ENCODE data around the gene DIS3L2.

Gene DIS3L2

GRCh38 chr2:232210306-232210705 lies 248.8 kb downstream of the DIS3L2 start:
- Histone ChIP-seq H3K4me3 (no peak overlapping the region), H3K4me2 (no peak overlapping the region), H3K27me3 (no peaks in the 10 kb centered on the region), H3K36me3 (peaks cover 29% of the 10 kb centered on the region), H3K9ac (no peak overlapping the region), H3K4me1 (peaks cover 17% of the 10 kb centered on the region), H3K27ac (no peak overlapping the region), H4K20me1 (no peaks in the 10 kb centered on the region), H3K9me3 (no peaks in the 10 kb centered on the region)
- no peak for TF ChIP-seq Cebpa-rat (IDR thresholded peaks at IDR 0.05)

GRCh38 chr2:232211743-232212686 lies 250.5 kb downstream of the DIS3L2 start:
- Histone ChIP-seq H3K4me1 (peaks cover 17% of the 10 kb centered on the region), H3K9me3 (no peaks in the 10 kb centered on the region), H3K36me3 (peaks cover 31% of the 10 kb centered on the region), H3K9ac (0 out of 2 replicates have a peak overlapping the region, but pooled peaks have one; percentile 40), H4K20me1 (no peaks in the 10 kb centered on the region), H3K27me3 (no peaks in the 10 kb centered on the region), H3K4me2 (peak overlapping the region; percentile 83), H3K27ac (0 out of 2 replicates have a peak overlapping the region, but pooled peaks have one; percentile 39), H3K4me3 (no peak overlapping the region)
- no peak for TF ChIP-seq Cebpa-rat (IDR thresholded peaks at IDR 0.05)

- no peaks in the 10 kb centered on the region for H3K27me3 ChIP-seq
- H3K4me3 ChIP-seq, result no peak overlapping the region
- peaks cover 41% of the 10 kb centered on the region for H3K36me3 ChIP-seq
- TF ChIP-seq Cebpa-rat (IDR thresholded peaks at IDR 0.05), result no peak
- H4K20me1 ChIP-seq, result no peaks in the 10 kb centered on the region
- no peak overlapping the region for H3K27ac ChIP-seq
- no peak overlapping the region for H3K4me2 ChIP-seq
- no peaks in the 10 kb centered on the region for H3K9me3 ChIP-seq
- no peak overlapping the region for H3K9ac ChIP-seq
- peaks cover 17% of the 10 kb centered on the region for H3K4me1 ChIP-seq
These were observed 251.7 kb downstream of the DIS3L2 start for GRCh38 chr2:232213176-232213575.

- Histone ChIP-seq H3K27me3 (no peaks in the 10 kb centered on the region), H3K36me3 (peaks cover 41% of the 10 kb centered on the region), H3K4me3 (no peak overlapping the region), H3K4me2 (no peak overlapping the region), H3K27ac (no peak overlapping the region), H4K20me1 (no peaks in the 10 kb centered on the region), H3K9ac (no peak overlapping the region), H3K4me1 (peaks cover 22% of the 10 kb centered on the region), H3K9me3 (no peaks in the 10 kb centered on the region)
- no peak for TF ChIP-seq Cebpa-rat (IDR thresholded peaks at IDR 0.05)
These were observed 252.5 kb downstream of the DIS3L2 start for GRCh38 chr2:232214053-232214452.

- Histone ChIP-seq H3K4me2 (no peak overlapping the region), H3K27ac (no peak overlapping the region), H3K4me3 (no peak overlapping the region), H3K27me3 (no peaks in the 10 kb centered on the region), H3K9me3 (no peaks in the 10 kb centered on the region), H3K4me1 (peaks cover 32% of the 10 kb centered on the region), H4K20me1 (no peaks in the 10 kb centered on the region), H3K36me3 (peaks cover 24% of the 10 kb centered on the region), H3K9ac (no peak overlapping the region)
- no peak for TF ChIP-seq Cebpa-rat (IDR thresholded peaks at IDR 0.05)
These were observed 254.5 kb downstream of the DIS3L2 start for GRCh38 chr2:232216028-232216427.

- no peak overlapping the region for H3K4me3 ChIP-seq
- no peaks in the 10 kb centered on the region for H3K27me3 ChIP-seq
- peaks cover 15% of the 10 kb centered on the region for H3K4me1 ChIP-seq
- no peak for TF ChIP-seq Cebpa-rat (IDR thresholded peaks at IDR 0.05)
- H3K27ac ChIP-seq, result peak overlapping the region; percentile 57
- peak overlapping the region; percentile 70 for H3K4me2 ChIP-seq
- H3K9me3 ChIP-seq, result no peaks in the 10 kb centered on the region
- H3K36me3 ChIP-seq, result peaks cover 38% of the 10 kb centered on the region
- H4K20me1 ChIP-seq, result no peaks in the 10 kb centered on the region
- H3K9ac ChIP-seq, result no peak overlapping the region
These were observed 257.4 kb downstream of the DIS3L2 start for GRCh38 chr2:232218778-232219495.

- Histone ChIP-seq H3K4me3 (no peak overlapping the region), H3K36me3 (peaks cover 37% of the 10 kb centered on the region), H3K4me2 (peak overlapping the region; percentile 70), H3K9ac (no peak overlapping the region), H3K27ac (peak overlapping the region; percentile 57), H4K20me1 (no peaks in the 10 kb centered on the region), H3K27me3 (no peaks in the 10 kb centered on the region), H3K4me1 (peaks cover 15% of the 10 kb centered on the region), H3K9me3 (no peaks in the 10 kb centered on the region)
- TF ChIP-seq Cebpa-rat (IDR thresholded peaks at IDR 0.05), result no peak
These were observed 258.0 kb downstream of the DIS3L2 start for GRCh38 chr2:232219496-232219870.

GRCh38 chr2:232219932-232220331 lies 258.4 kb downstream of the DIS3L2 start:
- no peak for TF ChIP-seq Cebpa-rat (IDR thresholded peaks at IDR 0.05)
- Histone ChIP-seq H3K4me3 (no peak overlapping the region), H3K4me1 (peaks cover 15% of the 10 kb centered on the region), H3K36me3 (peaks cover 38% of the 10 kb centered on the region), H3K27me3 (no peaks in the 10 kb centered on the region), H3K27ac (0 out of 2 replicates have a peak overlapping the region, but pooled peaks have one; percentile 57), H4K20me1 (no peaks in the 10 kb centered on the region), H3K9ac (no peak overlapping the region), H3K4me2 (peak overlapping the region; percentile 70), H3K9me3 (no peaks in the 10 kb centered on the region)

GRCh38 chr2:232225429-232225828 lies 263.9 kb downstream of the DIS3L2 start:
- TF ChIP-seq Cebpa-rat (IDR thresholded peaks at IDR 0.05), result no peak
- H3K9me3 ChIP-seq, result no peaks in the 10 kb centered on the region
- H3K4me1 ChIP-seq, result no peaks in the 10 kb centered on the region
- no peak overlapping the region for H3K27ac ChIP-seq
- H3K4me2 ChIP-seq, result no peak overlapping the region
- no peak overlapping the region for H3K9ac ChIP-seq
- H4K20me1 ChIP-seq, result no peaks in the 10 kb centered on the region
- H3K4me3 ChIP-seq, result no peak overlapping the region
- no peaks in the 10 kb centered on the region for H3K27me3 ChIP-seq
- H3K36me3 ChIP-seq, result peaks cover 26% of the 10 kb centered on the region

- no peak overlapping the region for H3K4me3 ChIP-seq
- H3K9me3 ChIP-seq, result no peaks in the 10 kb centered on the region
- peaks cover 26% of the 10 kb centered on the region for H3K36me3 ChIP-seq
- no peaks in the 10 kb centered on the region for H3K4me1 ChIP-seq
- no peak overlapping the region for H3K9ac ChIP-seq
- no peaks in the 10 kb centered on the region for H4K20me1 ChIP-seq
- TF ChIP-seq Cebpa-rat (IDR thresholded peaks at IDR 0.05), result no peak
- no peak overlapping the region for H3K27ac ChIP-seq
- no peaks in the 10 kb centered on the region for H3K27me3 ChIP-seq
- H3K4me2 ChIP-seq, result no peak overlapping the region
These were observed 264.4 kb downstream of the DIS3L2 start for GRCh38 chr2:232225895-232226294.

Data from BLaER1 (cell line).